ENCODE data around the gene IRS2.

The IRS2 gene

DNA sequence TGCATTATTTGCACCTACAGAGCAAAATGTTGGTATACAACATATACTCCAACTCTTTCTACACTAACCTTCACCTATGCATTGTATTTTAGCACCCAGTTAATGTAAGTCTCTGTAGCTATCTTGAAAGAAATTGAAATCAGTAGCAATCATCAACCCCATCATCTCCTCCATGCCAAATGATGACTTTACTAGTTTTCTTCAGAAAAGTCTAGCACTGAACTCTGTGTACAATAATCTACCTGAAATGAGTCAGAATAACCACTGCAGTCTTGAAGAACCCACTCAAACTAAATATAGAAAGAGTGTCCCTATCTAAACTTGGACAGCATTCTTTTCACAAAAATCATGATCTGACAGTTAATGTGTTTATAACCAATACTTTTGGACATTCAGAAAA lies 9.8 kb downstream of the IRS2 start:
- no peak for TF ChIP-seq SIN3A (IDR thresholded peaks at IDR 0.05; ENCODE audit: borderline replicate concordance, insufficient read depth, low read length)
- TF ChIP-seq FOXP2 (optimal IDR thresholded peaks at IDR 0.05; ENCODE audit: borderline replicate concordance, extremely low read depth, extremely low read length, insufficient read depth), result no peak
- TF ChIP-seq POLR2AphosphoS5 (IDR thresholded peaks at IDR 0.05; ENCODE audit: low read depth, low read length), result no peak
- no peak for TF ChIP-seq TAF1 (IDR thresholded peaks at IDR 0.05; ENCODE audit: borderline replicate concordance, insufficient read depth, low read length)
- TF ChIP-seq, protein P1, sequence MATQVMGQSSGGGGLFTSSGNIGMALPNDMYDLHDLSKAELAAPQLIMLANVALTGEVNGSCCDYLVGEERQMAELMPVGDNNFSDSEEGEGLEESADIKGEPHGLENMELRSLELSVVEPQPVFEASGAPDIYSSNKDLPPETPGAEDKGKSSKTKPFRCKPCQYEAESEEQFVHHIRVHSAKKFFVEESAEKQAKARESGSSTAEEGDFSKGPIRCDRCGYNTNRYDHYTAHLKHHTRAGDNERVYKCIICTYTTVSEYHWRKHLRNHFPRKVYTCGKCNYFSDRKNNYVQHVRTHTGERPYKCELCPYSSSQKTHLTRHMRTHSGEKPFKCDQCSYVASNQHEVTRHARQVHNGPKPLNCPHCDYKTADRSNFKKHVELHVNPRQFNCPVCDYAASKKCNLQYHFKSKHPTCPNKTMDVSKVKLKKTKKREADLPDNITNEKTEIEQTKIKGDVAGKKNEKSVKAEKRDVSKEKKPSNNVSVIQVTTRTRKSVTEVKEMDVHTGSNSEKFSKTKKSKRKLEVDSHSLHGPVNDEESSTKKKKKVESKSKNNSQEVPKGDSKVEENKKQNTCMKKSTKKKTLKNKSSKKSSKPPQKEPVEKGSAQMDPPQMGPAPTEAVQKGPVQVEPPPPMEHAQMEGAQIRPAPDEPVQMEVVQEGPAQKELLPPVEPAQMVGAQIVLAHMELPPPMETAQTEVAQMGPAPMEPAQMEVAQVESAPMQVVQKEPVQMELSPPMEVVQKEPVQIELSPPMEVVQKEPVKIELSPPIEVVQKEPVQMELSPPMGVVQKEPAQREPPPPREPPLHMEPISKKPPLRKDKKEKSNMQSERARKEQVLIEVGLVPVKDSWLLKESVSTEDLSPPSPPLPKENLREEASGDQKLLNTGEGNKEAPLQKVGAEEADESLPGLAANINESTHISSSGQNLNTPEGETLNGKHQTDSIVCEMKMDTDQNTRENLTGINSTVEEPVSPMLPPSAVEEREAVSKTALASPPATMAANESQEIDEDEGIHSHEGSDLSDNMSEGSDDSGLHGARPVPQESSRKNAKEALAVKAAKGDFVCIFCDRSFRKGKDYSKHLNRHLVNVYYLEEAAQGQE (IDR thresholded peaks at IDR 0.05; ENCODE audit: insufficient read depth in 1 of 2, low read depth in 2 of 2, low read length in 2 of 2), result no peak

DNA sequence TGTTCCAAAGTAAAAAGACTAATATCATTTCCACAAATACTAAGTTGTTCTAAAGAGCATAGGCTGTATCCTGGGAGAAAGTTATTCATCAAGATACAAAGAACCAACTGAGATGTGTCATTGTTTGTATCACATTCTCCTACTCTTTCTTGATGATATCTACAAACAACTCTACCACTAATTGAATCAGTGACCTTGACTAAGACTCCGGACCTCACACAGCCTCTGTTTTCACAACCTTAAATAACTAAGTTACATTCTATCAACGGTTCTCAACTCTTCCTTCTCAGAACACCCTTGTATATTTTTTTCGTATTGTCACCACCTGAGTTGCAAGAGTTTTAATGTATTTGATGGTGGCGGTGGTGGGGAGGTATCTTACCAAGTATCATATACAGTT lies 12.6 kb downstream of the IRS2 start:
- TF ChIP-seq FOXP2 (optimal IDR thresholded peaks at IDR 0.05; ENCODE audit: borderline replicate concordance, extremely low read depth, extremely low read length, insufficient read depth), result no peak
- TF ChIP-seq, protein P1 (IDR thresholded peaks at IDR 0.05; ENCODE audit: insufficient read depth in 1 of 2, low read depth in 2 of 2, low read length in 2 of 2), result no peak
- TF ChIP-seq POLR2AphosphoS5 (IDR thresholded peaks at IDR 0.05; ENCODE audit: low read depth, low read length), result no peak
- no peak for TF ChIP-seq TAF1 (IDR thresholded peaks at IDR 0.05; ENCODE audit: borderline replicate concordance, insufficient read depth, low read length)
- no peak for TF ChIP-seq SIN3A (IDR thresholded peaks at IDR 0.05; ENCODE audit: borderline replicate concordance, insufficient read depth, low read length)

GRCh38 chr13:109773276-109773675 lies 13.1 kb downstream of the IRS2 start:
- no peak for TF ChIP-seq TAF1 (IDR thresholded peaks at IDR 0.05; ENCODE audit: borderline replicate concordance, insufficient read depth, low read length)
- no peak for TF ChIP-seq POLR2AphosphoS5 (IDR thresholded peaks at IDR 0.05; ENCODE audit: low read depth, low read length)
- TF ChIP-seq FOXP2 (optimal IDR thresholded peaks at IDR 0.05; ENCODE audit: borderline replicate concordance, extremely low read depth, extremely low read length, insufficient read depth), result no peak
- TF ChIP-seq, protein P1 (IDR thresholded peaks at IDR 0.05; ENCODE audit: insufficient read depth in 1 of 2, low read depth in 2 of 2, low read length in 2 of 2), result no peak
- TF ChIP-seq SIN3A (IDR thresholded peaks at IDR 0.05; ENCODE audit: borderline replicate concordance, insufficient read depth, low read length), result no peak

DNA sequence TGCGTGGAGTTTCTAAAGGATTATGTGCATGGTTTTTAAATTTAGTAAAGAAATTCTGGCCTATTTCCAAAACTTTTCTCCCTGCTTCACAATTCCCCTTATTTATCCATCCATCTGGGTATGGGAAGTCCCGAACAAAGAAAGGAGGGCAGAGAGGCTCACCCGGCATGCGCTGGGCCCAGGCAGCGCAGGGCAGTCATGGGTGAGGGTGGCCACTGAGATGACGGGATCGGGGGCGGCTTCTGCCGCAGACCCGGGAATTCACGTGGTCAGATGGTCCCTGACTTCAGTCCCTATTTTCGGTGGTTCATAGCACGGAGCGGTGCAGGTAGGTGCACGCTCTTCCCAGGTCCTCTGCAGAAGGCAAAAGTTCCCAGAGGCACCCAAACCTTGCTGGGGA lies 14.5 kb downstream of the IRS2 start:
- no peak for TF ChIP-seq POLR2AphosphoS5 (IDR thresholded peaks at IDR 0.05; ENCODE audit: low read depth, low read length)
- TF ChIP-seq SIN3A (IDR thresholded peaks at IDR 0.05; ENCODE audit: borderline replicate concordance, insufficient read depth, low read length), result no peak
- TF ChIP-seq TAF1 (IDR thresholded peaks at IDR 0.05; ENCODE audit: borderline replicate concordance, insufficient read depth, low read length), result no peak
- no peak for TF ChIP-seq FOXP2 (optimal IDR thresholded peaks at IDR 0.05; ENCODE audit: borderline replicate concordance, extremely low read depth, extremely low read length, insufficient read depth)
- TF ChIP-seq, protein P1 (IDR thresholded peaks at IDR 0.05; ENCODE audit: insufficient read depth in 1 of 2, low read depth in 2 of 2, low read length in 2 of 2), result no peak

DNA sequence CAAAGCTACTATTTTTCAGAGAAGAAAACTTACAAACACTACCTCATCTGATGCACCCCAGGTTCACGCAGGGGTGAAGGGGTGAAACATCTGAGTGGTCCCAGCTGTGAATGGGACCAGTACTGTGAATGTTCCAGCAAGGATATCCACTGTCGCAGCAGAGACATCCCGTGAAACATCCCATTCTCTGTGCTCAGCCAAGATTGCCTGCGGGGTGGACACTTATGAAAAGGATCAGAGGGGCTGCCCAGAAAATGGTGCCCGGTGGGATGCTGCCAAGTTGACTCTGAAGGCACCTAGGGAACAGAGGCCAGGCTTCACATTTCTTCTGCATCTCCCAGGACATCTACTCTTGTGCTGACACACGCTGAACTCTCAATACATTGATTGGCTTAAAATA lies 15.9 kb downstream of the IRS2 start:
- TF ChIP-seq SIN3A (IDR thresholded peaks at IDR 0.05; ENCODE audit: borderline replicate concordance, insufficient read depth, low read length), result no peak
- no peak for TF ChIP-seq FOXP2 (optimal IDR thresholded peaks at IDR 0.05; ENCODE audit: borderline replicate concordance, extremely low read depth, extremely low read length, insufficient read depth)
- TF ChIP-seq TAF1 (IDR thresholded peaks at IDR 0.05; ENCODE audit: borderline replicate concordance, insufficient read depth, low read length), result no peak
- TF ChIP-seq, protein P1 (IDR thresholded peaks at IDR 0.05; ENCODE audit: insufficient read depth in 1 of 2, low read depth in 2 of 2, low read length in 2 of 2), result no peak
- no peak for TF ChIP-seq POLR2AphosphoS5 (IDR thresholded peaks at IDR 0.05; ENCODE audit: low read depth, low read length)
